Activated CD4-positive, CD25-positive, alpha-beta regulatory T cell treated with anti-CD3 and anti-CD28 coated beads, Interleukin-2, amount 50 U/mL, for 24 hours (primary cell): ENCODE data around the gene COL27A1.
A peak's percentile ranks its signal among the peaks of the same experiment; 100 is the strongest.

Experiments
- ATAC-seq, 2 donors: fragments of 150-1000 bp; cut with Tn5 transposase; one replicate each; pipeline ENCODE4 v1.10.0; 2021; ENCODE audit warnings: mild to moderate bottlenecking in 1 of 2, moderate library complexity in 1 of 2

Gene COL27A1

DNA sequence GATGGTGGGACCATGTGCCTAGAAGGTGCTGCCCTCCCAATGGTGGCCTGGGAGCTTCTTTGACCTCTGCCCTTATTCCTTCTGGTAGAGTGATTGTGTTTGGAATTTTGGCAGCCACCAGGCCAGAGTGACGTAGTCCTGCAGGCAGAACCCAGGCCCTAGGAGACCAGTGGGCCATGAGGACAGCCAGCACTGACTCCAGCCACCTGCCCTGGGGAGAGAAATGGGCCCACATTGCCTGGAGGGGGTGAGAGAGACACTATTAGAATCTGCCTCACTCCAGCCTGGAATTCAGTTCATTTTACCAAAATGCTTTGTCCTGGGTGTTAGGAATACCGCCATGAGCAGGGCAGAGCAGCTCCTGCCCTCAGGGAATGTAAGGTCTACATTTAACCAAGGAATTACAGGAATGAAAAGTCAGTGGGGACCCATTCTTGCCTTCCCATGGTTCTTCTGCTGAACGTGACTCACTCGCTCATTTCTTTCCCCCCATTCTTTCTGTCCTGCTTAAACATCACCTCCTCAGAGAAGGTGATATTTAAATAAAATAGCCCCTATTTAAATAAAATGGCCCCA lies 5.5 kb upstream of the COL27A1 start:
- no peak for ATAC-seq

DNA sequence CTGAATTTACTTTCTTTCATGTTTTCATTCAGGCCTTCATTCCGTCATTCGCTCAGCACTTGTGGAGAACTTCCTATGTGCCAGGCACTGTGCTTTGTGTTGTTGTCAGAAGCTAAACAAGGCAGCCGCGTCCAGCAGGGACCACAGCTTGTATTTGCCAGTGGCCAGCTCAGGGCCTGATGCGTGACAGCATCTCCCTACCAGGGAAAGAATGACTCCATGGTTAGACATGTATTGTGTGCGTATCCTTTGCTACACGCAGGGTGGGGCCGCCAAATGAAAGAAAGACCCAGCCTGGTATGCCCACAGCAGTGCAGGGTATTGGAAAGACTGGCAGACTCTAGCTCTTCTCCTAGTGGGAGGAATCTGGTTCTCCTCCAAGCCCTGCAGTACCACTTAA lies 4.7 kb upstream of the COL27A1 start:
- ATAC-seq: no peak

DNA sequence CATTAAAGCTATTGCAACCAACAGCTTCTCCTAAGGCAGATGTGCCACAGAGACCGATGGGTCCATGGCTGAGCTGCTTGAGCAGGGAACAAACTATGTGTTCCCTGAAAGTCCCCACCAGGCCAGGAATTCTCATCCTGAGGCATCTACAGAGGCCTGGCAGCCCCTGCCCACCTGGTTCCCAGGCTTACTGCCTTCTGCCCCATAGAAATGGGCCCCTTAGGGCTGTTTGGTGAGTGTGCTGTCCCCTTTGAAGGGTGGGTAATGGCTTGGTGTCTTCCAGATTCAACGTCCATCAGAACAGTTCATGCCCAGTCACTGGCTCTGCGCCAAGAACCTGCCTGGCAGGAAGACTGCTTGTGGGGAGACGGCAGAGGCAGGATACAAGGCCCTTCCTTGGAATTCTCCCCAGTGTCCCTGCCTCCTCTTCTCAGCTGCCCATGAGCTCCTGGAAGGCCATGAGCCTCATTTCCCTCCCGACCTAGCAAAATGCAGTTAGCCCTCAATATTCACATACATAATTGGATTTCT lies 3.8 kb upstream of the COL27A1 start:
- ATAC-seq: no peak

DNA sequence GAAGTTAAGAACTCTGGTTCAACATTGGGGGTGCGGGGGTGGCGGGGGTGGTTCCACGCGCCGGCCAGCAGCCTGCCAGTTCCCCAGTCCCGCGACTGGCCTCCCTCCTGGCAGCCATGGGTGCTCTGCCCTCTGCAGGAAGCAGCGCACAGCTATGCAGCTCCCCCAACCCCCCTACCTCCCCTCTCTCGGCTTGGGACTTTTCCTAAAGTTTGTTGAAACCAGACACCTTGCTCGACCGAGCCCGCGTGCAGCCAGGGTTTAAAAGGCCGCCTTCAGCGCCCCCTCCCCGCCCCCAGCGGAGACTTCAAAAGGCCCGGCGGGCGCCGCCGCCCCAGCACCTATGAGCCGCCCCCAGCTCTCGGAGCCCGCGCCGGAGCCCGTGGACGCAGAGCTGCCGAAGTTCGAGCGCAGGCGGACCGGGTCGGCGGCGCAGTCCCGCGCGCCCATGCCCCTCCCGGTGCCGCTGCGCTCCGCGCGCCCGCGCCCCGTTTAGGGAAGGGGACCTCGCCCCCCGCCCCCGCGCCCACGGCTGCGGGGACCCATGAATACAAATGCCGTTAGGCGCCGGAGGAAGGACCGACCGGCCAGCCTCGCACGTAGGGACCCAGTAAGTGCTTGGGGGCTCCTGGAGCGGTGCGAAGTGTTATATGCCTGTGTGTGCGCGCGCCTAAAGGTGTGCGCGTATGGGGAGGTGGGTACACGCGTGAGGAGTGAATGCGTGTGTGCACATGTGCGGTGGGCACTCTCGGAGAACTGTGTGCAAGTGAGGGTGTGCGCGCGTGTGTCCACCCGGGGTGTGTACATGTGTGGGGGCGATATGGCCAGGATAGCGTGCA lies 1.4 kb upstream of the COL27A1 start:
- no peak for ATAC-seq

DNA sequence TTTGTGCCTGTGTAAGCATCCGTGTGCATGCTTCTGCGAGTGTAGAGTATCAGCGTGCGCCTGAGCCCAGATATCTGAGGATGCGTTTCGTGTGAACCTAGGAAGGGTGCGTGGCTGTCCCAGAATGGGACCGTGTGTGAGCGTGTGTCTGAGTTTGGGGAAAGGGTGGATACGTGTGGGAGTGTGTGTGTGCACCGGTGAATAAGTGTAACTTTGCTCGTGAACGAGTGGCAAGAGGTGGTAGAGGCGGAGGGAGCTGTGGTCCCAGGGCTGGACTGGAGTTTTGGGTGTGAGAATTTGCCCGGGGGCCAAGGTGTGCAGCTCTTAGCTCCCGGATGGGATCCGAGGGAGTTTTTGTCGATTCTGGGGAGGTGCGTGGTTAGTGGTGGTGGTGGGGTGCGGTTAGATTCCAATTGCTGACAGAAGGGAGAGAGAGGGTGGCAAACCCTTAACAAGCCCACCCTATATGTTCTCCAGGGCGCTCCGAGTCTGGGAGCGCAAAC lies 686 bp upstream of the COL27A1 start:
- no peak for ATAC-seq

DNA sequence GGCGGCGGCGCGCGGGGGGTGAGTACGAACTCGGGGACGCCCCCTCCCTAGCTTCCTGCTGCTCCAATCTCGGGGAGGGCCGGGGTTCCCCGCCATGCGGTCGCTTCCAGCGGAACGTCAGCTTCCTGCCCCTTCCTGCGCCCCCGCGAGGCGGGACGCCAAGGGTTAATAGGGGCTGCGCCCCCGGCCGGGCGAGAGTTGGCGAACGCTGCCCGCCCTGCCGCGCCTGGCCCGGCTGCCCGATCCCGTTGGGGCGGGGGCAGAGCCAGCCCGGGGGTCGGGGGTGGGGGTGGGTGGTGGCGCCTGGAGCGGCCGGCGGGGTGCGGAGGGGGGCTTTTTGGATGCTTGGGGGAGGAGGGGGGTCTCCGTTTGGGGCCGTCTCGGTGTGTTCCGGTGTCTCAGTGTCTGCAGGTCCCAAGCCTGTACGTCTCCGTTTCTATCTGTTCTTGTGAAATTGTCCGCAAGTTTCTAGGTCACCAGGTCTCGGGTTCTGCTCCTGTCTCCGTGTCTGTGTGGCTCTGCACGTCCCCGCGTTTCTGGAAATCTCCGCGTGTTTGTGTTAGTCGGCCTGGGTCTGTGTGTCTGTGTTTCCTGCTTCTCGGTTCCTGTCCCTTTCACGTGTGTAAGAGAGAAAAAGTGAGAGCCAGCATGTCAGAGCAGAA lies 789 bp downstream of the COL27A1 start:
- ATAC-seq: peak in 1 of 2 donors; percentile 2

DNA sequence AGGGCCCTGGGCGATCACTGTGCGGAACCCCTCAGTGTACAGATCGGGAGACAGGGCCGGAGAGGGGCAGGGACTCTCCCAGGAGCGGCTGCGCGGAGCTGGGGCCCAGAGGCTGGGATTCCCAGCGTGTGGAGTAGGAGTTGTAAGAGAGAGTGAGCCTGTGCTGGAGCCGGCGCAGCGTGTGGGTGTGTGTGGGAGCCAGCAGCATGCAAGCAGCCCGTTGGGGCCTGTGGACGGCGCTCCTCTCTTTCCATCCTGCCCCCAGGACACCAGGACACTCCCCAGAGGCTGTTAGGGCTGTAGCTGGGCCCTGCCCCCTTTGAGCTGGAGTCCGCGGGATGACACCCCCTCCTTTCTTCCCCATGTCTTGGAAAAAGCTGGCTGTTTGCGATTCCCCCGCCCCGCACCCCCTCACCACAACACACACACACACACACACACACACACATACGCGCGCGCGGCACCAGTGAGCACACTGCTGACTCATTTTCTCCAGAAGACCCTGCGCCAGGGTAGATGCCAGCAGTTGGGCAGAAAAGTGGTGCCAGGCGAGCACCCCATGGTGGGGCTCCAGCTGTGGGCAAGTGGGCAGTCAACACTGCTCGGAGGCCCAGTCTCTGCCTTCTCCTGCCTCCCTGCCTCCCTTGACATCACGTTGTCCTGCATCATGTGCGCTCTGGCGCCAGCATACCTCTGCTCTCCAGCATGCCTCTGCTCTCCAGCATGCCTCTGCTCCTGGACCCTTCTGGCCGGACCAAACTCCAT lies 1.5 kb downstream of the COL27A1 start:
- peak; percentile 4 to 23 for ATAC-seq

DNA sequence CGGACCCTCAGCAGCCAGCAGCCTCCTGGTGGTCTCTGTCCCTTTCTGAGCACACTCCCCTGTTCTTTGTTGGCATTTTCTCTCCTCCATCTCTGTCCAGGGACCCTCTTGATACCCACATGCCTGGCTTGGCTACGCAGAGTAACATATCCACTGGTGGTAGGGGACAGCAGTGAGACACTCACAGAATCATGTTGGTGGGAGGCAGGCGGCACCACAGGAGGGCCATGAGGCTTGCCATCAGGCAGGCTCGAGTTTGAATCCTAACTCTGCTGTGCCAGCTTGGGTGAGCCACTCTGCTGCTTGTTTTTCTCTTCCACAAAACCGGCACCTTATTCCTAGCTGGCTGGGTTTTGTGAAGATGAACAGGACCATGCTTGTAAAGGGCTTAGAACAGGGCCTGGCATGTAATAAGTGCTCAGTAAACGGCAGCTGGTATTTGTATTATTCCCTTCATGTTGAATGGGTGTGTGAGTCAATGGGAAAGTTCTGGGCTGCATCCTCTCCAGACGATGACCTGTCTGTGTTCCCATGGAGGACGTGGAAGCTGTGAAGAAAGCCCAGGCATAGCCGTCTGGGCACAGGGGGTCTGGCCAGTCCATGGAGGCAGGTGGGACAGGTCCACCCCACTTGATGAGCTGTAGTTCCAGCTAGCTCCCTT lies 2.3 kb downstream of the COL27A1 start:
- no peak for ATAC-seq

DNA sequence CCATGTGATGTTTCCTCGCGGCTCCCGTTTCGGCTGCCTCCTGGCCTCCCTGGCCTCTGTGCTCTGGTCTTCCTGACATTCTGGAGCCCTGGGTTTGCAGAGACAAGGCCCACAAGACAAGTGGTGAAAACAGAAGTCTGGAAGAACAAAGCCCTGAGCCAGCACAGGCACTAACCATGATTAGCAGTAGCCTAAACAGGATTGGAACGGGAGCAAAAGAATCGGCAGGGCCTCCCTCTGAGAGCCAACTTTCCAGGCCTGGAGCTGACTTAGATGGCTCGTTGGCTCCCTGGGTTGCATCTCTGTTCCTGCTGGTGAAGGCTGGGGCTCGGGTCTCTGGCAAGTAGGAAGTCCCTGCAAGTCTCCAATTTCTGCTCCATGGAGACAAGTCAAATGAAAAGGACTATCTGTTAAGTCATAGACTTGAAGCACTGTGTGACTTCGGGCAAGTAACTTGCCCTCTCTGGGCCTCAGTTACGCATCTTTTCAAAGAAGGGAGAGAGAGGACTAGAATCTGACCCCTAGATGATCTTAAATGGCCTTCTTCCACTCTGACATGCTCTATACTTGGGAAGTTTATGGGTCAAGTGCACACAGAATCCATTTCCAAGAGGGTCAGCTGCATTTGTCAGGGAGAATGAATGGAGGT lies 3.3 kb downstream of the COL27A1 start:
- ATAC-seq: no peak

DNA sequence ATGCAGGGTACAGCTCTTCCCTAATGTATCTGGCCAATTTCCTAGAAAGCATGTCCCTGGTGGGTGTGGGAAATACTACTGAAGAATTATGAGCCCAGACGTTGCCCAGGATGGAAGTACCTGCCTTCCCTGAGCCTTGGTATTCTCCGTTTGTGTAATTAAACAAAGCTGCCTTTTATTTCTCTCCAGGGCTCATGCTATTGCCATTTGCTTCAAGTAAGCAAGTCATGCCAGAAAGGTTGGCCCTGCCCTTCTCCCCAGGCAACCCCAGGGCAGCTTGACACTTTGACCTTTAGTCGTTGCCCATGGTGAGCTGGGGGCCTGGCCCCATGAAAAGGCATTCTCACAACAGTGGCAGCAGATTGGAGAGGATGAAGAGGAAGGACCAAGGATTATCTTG lies 4.4 kb downstream of the COL27A1 start:
- ATAC-seq: no peak

DNA sequence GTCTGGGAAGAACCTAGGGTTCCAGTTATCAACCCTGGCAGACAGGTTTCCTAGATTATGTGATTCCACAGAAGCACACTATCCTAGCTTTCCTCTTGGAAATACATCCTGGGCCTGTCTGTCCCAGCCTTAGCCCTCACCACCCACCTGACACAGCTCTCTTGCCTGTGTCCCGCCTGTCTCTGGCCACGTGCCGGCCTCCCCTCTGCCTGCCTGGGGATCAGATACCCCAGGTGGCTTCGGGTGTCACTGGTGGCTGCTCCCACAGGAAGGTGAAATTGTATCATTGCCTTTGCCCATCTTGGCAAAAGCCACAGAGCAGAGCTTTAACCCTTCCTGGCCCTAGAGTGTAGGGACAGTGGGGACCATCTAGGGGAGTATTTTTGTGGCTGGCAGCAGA lies 6.2 kb downstream of the COL27A1 start:
- no peak for ATAC-seq

DNA sequence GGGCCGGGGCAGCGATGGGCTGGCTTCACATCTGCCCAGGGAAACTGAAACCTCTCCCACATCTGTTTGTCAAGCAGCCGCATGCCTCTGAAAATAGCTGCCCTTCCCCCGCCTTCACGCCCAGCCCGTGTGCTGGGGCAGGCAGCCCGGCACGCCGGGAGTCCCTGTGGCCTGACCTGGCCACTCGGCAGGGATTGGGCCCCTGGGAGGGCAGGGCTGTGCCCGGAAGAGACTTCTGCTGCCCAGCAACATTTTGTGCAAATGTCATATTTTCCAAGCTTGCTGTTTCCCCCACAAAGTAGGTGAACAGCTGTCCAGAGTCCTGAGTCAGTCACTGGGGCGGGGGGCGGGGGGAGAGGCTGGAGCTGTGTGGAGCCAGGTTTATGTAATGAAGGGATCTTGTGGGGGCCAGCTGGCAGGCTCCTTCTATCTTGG lies 8.2 kb downstream of the COL27A1 start:
- ATAC-seq: no peak

DNA sequence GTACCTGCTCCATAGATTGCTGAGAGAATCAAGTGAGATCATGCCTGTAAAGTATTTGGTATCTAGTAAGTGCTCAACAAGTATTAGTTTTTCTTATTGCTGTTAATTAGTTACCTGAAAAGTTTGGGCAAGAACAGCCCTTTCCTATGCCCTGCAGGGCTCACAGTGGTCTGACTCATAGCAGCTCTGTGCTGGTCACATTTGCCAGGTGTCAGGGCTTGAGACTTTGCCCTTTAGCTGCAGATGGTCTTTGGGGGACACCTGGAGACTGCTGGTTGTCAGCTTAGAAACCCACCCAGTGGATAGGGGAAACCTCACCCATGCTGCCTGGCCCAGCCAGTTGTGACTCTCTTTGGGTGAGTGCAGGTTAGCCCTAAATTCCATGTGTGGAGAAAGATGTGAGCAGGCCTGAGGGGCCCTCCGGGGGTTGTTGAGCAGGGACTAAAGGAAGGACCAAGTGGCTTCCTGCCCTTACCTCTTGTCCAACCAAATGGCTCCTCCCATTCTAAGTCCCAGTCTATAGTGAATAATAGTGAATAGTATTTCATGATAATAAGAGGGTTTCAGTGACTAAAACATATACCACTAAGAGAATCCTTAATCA lies 9.0 kb downstream of the COL27A1 start:
- ATAC-seq: no peak

DNA sequence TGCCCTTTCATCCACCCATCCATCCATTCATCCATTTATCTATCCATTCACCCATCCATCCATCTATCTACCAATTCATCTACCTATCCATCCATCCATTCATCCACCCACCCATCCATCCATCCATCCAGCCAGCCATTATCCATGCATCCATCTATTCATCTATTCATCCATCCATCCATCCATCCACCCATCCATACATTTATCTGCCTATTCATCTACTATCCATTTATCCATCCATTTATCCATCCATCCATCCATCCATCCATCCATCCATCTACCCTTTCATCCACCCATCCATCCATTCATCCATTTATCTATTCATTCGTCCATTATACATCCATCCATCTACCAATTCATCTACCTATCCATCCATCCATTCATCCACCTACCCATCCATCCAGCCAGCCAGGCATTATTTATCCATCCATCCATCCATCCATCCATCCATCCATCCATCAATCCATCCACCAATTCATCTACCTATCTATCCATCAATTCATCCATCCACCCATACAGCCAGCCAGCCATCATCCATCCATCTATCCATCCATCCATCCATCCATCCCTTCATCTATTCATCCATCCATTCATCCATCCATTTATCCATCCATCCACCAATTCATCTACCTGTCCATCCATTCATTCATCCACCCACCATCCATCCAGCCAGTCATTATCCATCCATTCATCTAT lies 10.2 kb downstream of the COL27A1 start:
- no peak for ATAC-seq

DNA sequence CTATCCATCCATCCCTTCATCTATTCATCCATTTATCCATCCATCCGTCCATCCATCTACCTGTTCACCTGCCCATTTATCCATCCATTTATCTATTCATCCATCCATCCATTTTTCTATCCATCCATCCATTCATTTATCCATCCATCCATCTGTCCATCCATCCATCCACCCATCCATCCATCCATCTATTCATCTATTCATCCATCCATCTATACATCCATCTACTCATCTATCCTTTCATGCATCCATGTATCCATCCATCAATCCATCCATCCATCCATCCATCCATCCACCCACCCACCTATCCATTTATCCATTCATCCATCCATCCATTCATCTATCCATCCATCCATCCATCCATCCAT lies 10.8 kb downstream of the COL27A1 start:
- ATAC-seq: no peak

DNA sequence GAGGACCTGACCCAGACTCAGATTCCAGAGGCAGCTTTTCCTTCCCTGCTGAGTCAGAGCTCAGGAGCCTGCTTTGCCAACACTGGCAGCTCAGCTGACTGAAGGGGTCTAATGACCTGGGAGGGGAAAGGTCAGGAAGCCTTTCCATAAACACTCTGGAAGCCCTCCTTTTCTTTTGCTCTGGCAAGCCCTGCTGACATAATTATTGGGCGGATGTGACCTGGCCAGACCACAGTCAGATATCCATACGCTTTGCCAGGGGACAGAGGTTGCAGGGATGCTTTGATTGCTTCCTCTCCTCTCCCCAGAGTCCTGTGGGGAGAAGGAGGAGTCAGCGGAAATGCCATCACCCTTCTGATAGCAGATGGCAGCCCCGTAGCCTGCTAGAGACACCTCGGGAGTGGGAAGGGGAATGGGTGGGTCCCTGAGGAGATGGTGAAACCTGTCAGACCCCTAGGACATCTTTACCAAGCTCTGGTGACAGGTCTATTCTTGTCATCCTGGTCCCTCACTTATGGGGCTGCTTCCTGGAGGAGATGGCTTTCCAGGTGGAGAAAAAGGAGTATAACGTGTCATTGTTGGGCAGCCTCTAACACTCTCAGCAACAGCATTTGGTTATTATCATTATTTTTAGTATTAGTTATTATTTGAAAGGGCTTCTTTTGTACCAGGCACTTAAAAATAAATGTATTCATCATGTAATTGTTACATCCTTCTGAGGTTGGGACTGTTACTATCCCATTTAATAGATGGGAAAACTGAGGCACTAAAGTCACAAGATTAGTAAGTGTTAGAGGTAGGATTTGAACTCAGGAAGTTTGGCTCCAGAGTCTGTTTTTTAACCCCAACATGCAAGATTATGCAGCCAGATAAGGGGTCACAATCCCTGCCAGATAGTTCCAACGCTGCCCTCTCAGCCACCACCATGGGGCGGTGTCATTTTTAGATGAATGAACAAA lies 11.6 kb downstream of the COL27A1 start:
- no peak for ATAC-seq

DNA sequence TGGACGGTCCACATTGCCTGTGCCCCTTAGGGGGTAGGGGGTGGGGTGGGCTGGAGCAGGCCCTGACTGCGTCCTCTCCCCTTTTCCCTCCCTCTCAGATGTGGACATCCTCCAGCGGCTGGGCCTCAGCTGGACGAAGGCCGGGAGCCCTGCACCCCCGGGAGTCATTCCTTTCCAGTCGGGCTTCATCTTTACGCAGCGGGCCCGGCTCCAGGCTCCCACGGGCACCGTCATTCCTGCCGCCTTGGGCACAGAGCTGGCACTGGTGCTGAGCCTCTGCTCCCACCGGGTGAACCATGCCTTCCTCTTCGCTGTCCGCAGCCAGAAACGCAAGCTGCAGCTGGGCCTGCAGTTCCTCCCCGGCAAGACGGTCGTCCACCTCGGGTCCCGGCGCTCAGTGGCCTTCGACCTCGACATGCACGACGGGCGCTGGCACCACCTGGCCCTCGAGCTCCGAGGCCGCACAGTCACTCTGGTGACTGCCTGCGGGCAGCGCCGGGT lies 12.3 kb downstream of the COL27A1 start:
- ATAC-seq: no peak

DNA sequence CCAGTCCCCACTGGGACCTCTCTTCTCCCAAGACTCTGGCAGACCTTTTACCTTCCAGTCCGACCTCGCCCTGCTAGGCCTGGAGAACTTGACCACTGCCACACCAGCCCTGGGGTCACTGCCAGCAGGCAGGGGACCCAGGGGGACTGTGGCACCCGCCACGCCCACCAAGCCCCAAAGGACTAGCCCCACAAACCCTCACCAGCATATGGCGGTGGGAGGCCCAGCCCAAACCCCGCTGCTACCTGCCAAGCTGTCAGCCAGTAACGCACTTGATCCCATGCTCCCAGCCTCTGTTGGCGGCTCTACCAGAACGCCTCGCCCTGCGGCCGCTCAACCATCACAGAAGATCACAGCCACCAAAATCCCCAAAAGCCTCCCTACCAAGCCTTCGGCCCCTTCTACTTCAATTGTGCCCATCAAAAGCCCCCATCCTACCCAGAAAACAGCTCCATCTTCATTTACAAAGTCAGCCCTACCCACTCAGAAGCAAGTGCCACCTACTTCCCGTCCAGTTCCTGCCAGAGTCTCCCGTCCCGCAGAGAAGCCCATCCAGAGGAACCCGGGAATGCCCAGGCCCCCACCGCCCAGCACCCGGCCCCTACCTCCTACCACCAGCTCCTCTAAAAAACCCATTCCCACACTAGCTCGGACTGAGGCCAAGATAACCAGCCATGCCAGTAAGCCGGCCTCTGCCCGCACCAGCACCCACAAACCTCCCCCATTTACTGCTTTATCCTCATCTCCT lies 13.1 kb downstream of the COL27A1 start:
- ATAC-seq: no peak
